ENCODE results near the gene KIAA1549.
"Not testable (repeated sequence)": the region's sequence is repeated elsewhere in the genome, so short reads cannot be mapped to it uniquely, and the experiment has no call there.

KIAA1549 gene

GRCh38 chr7:138980563-138981291 is 462 bp downstream of the KIAA1549 start:
- peak in 1 of 2 donors; percentile 19 for DNase-seq (ENCODE audit: low spot score in 2 of 2)
- peak overlapping the region; percentile 64 for H3K27ac Mint-ChIP-seq
- peak overlapping the region; percentile 92 for H3K4me3 Mint-ChIP-seq
- no peaks in the 10 kb centered on the region for H3K36me3 Mint-ChIP-seq
- no peaks in the 10 kb centered on the region for H3K9me3 Mint-ChIP-seq
- H3K4me1 Mint-ChIP-seq = peaks cover 14% of the 10 kb centered on the region
- peaks cover 22% of the 10 kb centered on the region for H3K27me3 Mint-ChIP-seq
- peak; percentile 32 for ATAC-seq (ENCODE audit: low read depth)

GRCh38 chr7:138979988-138980562 is 1.1 kb downstream of the KIAA1549 start:
- peak overlapping the region; percentile 64 for H3K27ac Mint-ChIP-seq
- ATAC-seq (ENCODE audit: low read depth) (no peak), DNase-seq (ENCODE audit: low spot score in 2 of 2) (no peak)
- peak overlapping the region; percentile 92 for H3K4me3 Mint-ChIP-seq
- no peaks in the 10 kb centered on the region for H3K9me3 Mint-ChIP-seq
- peaks cover 24% of the 10 kb centered on the region for H3K27me3 Mint-ChIP-seq
- H3K36me3 Mint-ChIP-seq = no peaks in the 10 kb centered on the region
- H3K4me1 Mint-ChIP-seq = peaks cover 14% of the 10 kb centered on the region

- H3K4me3 Mint-ChIP-seq = no peak overlapping the region
- H3K27ac Mint-ChIP-seq = no peak overlapping the region
- H3K36me3 Mint-ChIP-seq = no peaks in the 10 kb centered on the region
- DNase-seq (ENCODE audit: low spot score in 2 of 2) = no peak
- H3K27me3 Mint-ChIP-seq = peaks cover 27% of the 10 kb centered on the region
- no peaks in the 10 kb centered on the region for H3K9me3 Mint-ChIP-seq
- peaks cover 14% of the 10 kb centered on the region for H3K4me1 Mint-ChIP-seq
- peak; percentile 46 for ATAC-seq (ENCODE audit: low read depth)
These were observed 1.8 kb downstream of the KIAA1549 start for GRCh38 chr7:138979226-138979979.

- Mint-ChIP-seq H3K36me3 (no peaks in the 10 kb centered on the region), H3K27ac (no peak overlapping the region), H3K27me3 (peaks cover 27% of the 10 kb centered on the region), H3K4me3 (no peak overlapping the region), H3K9me3 (no peaks in the 10 kb centered on the region), H3K4me1 (peaks cover 14% of the 10 kb centered on the region)
- ATAC-seq (ENCODE audit: low read depth) (no peak), DNase-seq (ENCODE audit: low spot score in 2 of 2) (no peak)
These were observed 2.5 kb downstream of the KIAA1549 start for GRCh38 chr7:138978541-138979184.

- not testable (repeated sequence) for H3K36me3 Mint-ChIP-seq; H3K27ac Mint-ChIP-seq; H3K9me3 Mint-ChIP-seq; DNase-seq (ENCODE audit: low spot score in 2 of 2); ATAC-seq (ENCODE audit: low read depth); H3K4me3 Mint-ChIP-seq; H3K4me1 Mint-ChIP-seq
- H3K27me3 Mint-ChIP-seq = peaks cover 38% of the 10 kb centered on the region
These were observed 5.0 kb downstream of the KIAA1549 start for GRCh38 chr7:138976161-138976560.

- Mint-ChIP-seq H3K27ac (no peak overlapping the region), H3K9me3 (no peaks in the 10 kb centered on the region), H3K36me3 (no peaks in the 10 kb centered on the region), H3K4me3 (no peak overlapping the region), H3K4me1 (peaks cover 7% of the 10 kb centered on the region), H3K27me3 (peaks cover 37% of the 10 kb centered on the region)
- ATAC-seq (ENCODE audit: low read depth) (no peak), DNase-seq (ENCODE audit: low spot score in 2 of 2) (no peak)
These were observed 5.7 kb downstream of the KIAA1549 start for GRCh38 chr7:138975343-138976104.

- no peak overlapping the region for H3K4me3 Mint-ChIP-seq
- H3K27ac Mint-ChIP-seq = no peak overlapping the region
- no peaks in the 10 kb centered on the region for H3K9me3 Mint-ChIP-seq
- H3K36me3 Mint-ChIP-seq = no peaks in the 10 kb centered on the region
- peaks cover 3% of the 10 kb centered on the region for H3K4me1 Mint-ChIP-seq
- DNase-seq (ENCODE audit: low spot score in 2 of 2) (no peak), ATAC-seq (ENCODE audit: low read depth) (no peak)
- H3K27me3 Mint-ChIP-seq = peaks cover 34% of the 10 kb centered on the region
These were observed 6.4 kb downstream of the KIAA1549 start for GRCh38 chr7:138974675-138975292.

- no peak for DNase-seq (ENCODE audit: low spot score in 2 of 2)
- no peaks in the 10 kb centered on the region for H3K4me1 Mint-ChIP-seq
- H3K27me3 Mint-ChIP-seq = peaks cover 31% of the 10 kb centered on the region
- H3K4me3 Mint-ChIP-seq = no peak overlapping the region
- H3K9me3 Mint-ChIP-seq = peaks cover 1% of the 10 kb centered on the region
- H3K27ac Mint-ChIP-seq = no peak overlapping the region
- H3K36me3 Mint-ChIP-seq = no peaks in the 10 kb centered on the region
- ATAC-seq (ENCODE audit: low read depth) = no peak
These were observed 7.1 kb downstream of the KIAA1549 start for GRCh38 chr7:138974103-138974502.

GRCh38 chr7:138970952-138971351 is 10.2 kb downstream of the KIAA1549 start:
- H3K27ac Mint-ChIP-seq = no peak overlapping the region
- no peak overlapping the region for H3K4me3 Mint-ChIP-seq
- H3K27me3 Mint-ChIP-seq = peaks cover 24% of the 10 kb centered on the region
- no peaks in the 10 kb centered on the region for H3K36me3 Mint-ChIP-seq
- no peaks in the 10 kb centered on the region for H3K4me1 Mint-ChIP-seq
- no peak for ATAC-seq (ENCODE audit: low read depth)
- no peak for DNase-seq (ENCODE audit: low spot score in 2 of 2)
- peaks cover 1% of the 10 kb centered on the region for H3K9me3 Mint-ChIP-seq

- DNase-seq (ENCODE audit: low spot score in 2 of 2) = no peak
- Mint-ChIP-seq H3K9me3 (peaks cover 1% of the 10 kb centered on the region), H3K36me3 (no peaks in the 10 kb centered on the region), H3K4me1 (no peaks in the 10 kb centered on the region), H3K27ac (no peak overlapping the region), H3K27me3 (peaks cover 26% of the 10 kb centered on the region), H3K4me3 (no peak overlapping the region)
- ATAC-seq (ENCODE audit: low read depth) = no peak
These were observed 10.7 kb downstream of the KIAA1549 start for GRCh38 chr7:138970446-138970845.

- H3K27ac Mint-ChIP-seq = no peak overlapping the region
- H3K4me1 Mint-ChIP-seq = no peaks in the 10 kb centered on the region
- peaks cover 22% of the 10 kb centered on the region for H3K27me3 Mint-ChIP-seq
- no peaks in the 10 kb centered on the region for H3K36me3 Mint-ChIP-seq
- DNase-seq (ENCODE audit: low spot score in 2 of 2) (no peak), ATAC-seq (ENCODE audit: low read depth) (no peak)
- no peak overlapping the region for H3K4me3 Mint-ChIP-seq
- peaks cover 1% of the 10 kb centered on the region for H3K9me3 Mint-ChIP-seq
These were observed 14.0 kb downstream of the KIAA1549 start for GRCh38 chr7:138967159-138967558.

GRCh38 chr7:138964624-138965436 is 16.4 kb downstream of the KIAA1549 start:
- H3K36me3 Mint-ChIP-seq = no peaks in the 10 kb centered on the region
- no peak overlapping the region for H3K4me3 Mint-ChIP-seq
- no peaks in the 10 kb centered on the region for H3K4me1 Mint-ChIP-seq
- peaks cover 1% of the 10 kb centered on the region for H3K9me3 Mint-ChIP-seq
- DNase-seq (ENCODE audit: low spot score in 2 of 2) (no peak), ATAC-seq (ENCODE audit: low read depth) (no peak)
- no peak overlapping the region for H3K27ac Mint-ChIP-seq
- H3K27me3 Mint-ChIP-seq = peaks cover 20% of the 10 kb centered on the region

All from memory B cell (primary cell).